H9 (cell line): ENCODE data around the gene MYT1. TPM values are rescaled to one million over a fixed set of nuclear protein-coding genes. Genes with fewer than 3 reads are reported as not detected.

Source experiments
- DNase-seq: peaks from one replicate; pipeline ENCODE4 v3.0.0-alpha.2; 2017
- H2AFZ ChIP-seq: one replicate; pipeline ENCODE4 v1.6.1; 2013; ENCODE audit warnings: mild to moderate bottlenecking, low read length, control low read depth, moderate library complexity
- H2AK5ac ChIP-seq: 2 replicates; pipeline ENCODE4 v1.6.1; 2013; ENCODE audit warnings: low read length, control low read depth, mixed read lengths; ENCODE audit not compliant: insufficient read length
- H2BK120ac ChIP-seq: one replicate; pipeline ENCODE4 v1.6.1; 2013; ENCODE audit warnings: low read depth, mild to moderate bottlenecking, low read length, control low read depth, inconsistent platforms; ENCODE audit not compliant: poor library complexity, severe bottlenecking
- H2BK12ac ChIP-seq: 2 replicates; pipeline ENCODE4 v1.6.1; 2013; ENCODE audit warnings: low read length, control low read depth, mixed read lengths, low read depth; ENCODE audit not compliant: insufficient read length
- H2BK15ac ChIP-seq: 2 replicates; pipeline ENCODE4 v1.6.1; 2013; ENCODE audit warnings: low read depth, low read length, control low read depth
- H2BK20ac ChIP-seq: one replicate; pipeline ENCODE4 v1.6.1; 2013; ENCODE audit warnings: low read depth, mild to moderate bottlenecking, low read length, control low read depth, inconsistent platforms; ENCODE audit not compliant: poor library complexity, severe bottlenecking
- H2BK5ac ChIP-seq: 2 replicates; pipeline ENCODE4 v1.6.1; 2013; ENCODE audit warnings: low read length, control low read depth, mixed read lengths; ENCODE audit not compliant: insufficient read length
- H3K14ac ChIP-seq: 2 replicates; pipeline ENCODE4 v1.6.1; 2013; ENCODE audit warnings: low read length, control low read depth; ENCODE audit not compliant: insufficient read depth
- H3K18ac ChIP-seq: 2 replicates; pipeline ENCODE4 v1.6.1; 2013; ENCODE audit warnings: low read depth, mild to moderate bottlenecking, mixed read lengths, low read length, control low read depth; ENCODE audit not compliant: insufficient read length
- H3K23ac ChIP-seq: 2 replicates; pipeline ENCODE4 v1.6.1; 2013; ENCODE audit warnings: low read length, control low read depth, mixed read lengths, low read depth; ENCODE audit not compliant: insufficient read length
- H3K23me2 ChIP-seq: 2 replicates; pipeline ENCODE4 v1.6.1; 2013; ENCODE audit warnings: low read depth, mild to moderate bottlenecking, mixed read lengths, low read length, control low read depth; ENCODE audit not compliant: insufficient read length, poor library complexity, severe bottlenecking
- H3K27ac ChIP-seq: 2 replicates; pipeline ENCODE4 v1.5.1; 2013; ENCODE audit warnings: low read length, control low read depth, mixed read lengths, low read depth; ENCODE audit not compliant: insufficient read length
- H3K27me3 ChIP-seq: 2 replicates; pipeline ENCODE4 v1.6.1; 2013; ENCODE audit warnings: low read length, control low read depth, inconsistent platforms; ENCODE audit not compliant: insufficient read depth
- H3K4ac ChIP-seq: 2 replicates; pipeline ENCODE4 v1.6.1; 2013; ENCODE audit warnings: low read depth, mild to moderate bottlenecking, control low read depth, inconsistent platforms, low read length, moderate library complexity
- H3K4me1 ChIP-seq: 2 replicates; pipeline ENCODE4 v1.6.1; 2013; ENCODE audit warnings: low read length, control low read depth, inconsistent platforms; ENCODE audit not compliant: insufficient read depth
- H3K4me2 ChIP-seq: 2 replicates; pipeline ENCODE4 v1.6.1; 2013; ENCODE audit warnings: low read length, control low read depth, mixed read lengths; ENCODE audit not compliant: insufficient read length, insufficient read depth
- H3K56ac ChIP-seq: 2 replicates; pipeline ENCODE4 v1.6.1; 2013; ENCODE audit warnings: low read depth, mild to moderate bottlenecking, mixed read lengths, low read length, control low read depth; ENCODE audit not compliant: insufficient read length
- H3K79me1 ChIP-seq: 2 replicates; pipeline ENCODE4 v1.6.1; 2013; ENCODE audit warnings: low read depth, mild to moderate bottlenecking, moderate library complexity, low read length, control low read depth, inconsistent platforms; ENCODE audit not compliant: insufficient read depth, poor library complexity, severe bottlenecking
- H3K79me2 ChIP-seq: 2 replicates; pipeline ENCODE4 v1.6.1; 2013; ENCODE audit warnings: low read length, control low read depth, inconsistent platforms; ENCODE audit not compliant: insufficient read depth
- H3K9ac ChIP-seq: 2 replicates; pipeline ENCODE4 v1.6.1; 2013; ENCODE audit warnings: low read length, control low read depth, mixed read lengths; ENCODE audit not compliant: insufficient read length; ENCODE audit errors: extremely low read depth
- H3K9me3 ChIP-seq: one replicate; pipeline ENCODE4 v1.6.1; 2013; ENCODE audit warnings: low read depth, low read length, inconsistent platforms; ENCODE audit not compliant: control insufficient read depth
- H3T11ph ChIP-seq: one replicate; pipeline ENCODE4 v1.6.1; 2013; ENCODE audit warnings: mild to moderate bottlenecking, low read length, control low read depth, inconsistent platforms
- H4K20me1 ChIP-seq: one replicate; pipeline ENCODE4 v1.6.1; 2013; ENCODE audit not compliant: control insufficient read depth, insufficient read length, insufficient read depth
- H4K5ac ChIP-seq: 2 replicates; pipeline ENCODE4 v1.6.1; 2013; ENCODE audit warnings: low read depth, mild to moderate bottlenecking, mixed read lengths, low read length, control low read depth; ENCODE audit not compliant: insufficient read length
- H4K8ac ChIP-seq: replicated peaks from 2 replicates; pipeline ENCODE4 v1.6.1; 2013; ENCODE audit warnings: low read length, control low read depth, mixed read lengths, low read depth; ENCODE audit not compliant: insufficient read length
- H4K91ac ChIP-seq: 2 replicates; pipeline ENCODE4 v1.6.1; 2013; ENCODE audit warnings: low read depth, mild to moderate bottlenecking, moderate library complexity, mixed read lengths, low read length, control low read depth; ENCODE audit not compliant: insufficient read length
- H3K27ac Mint-ChIP-seq, 3 experiments: 2 replicates in 2 of 3; 3 replicates in 1 of 3; pipeline ENCODE4 v1.8.0; 2020 to 2021; ENCODE audit warnings: mixed read lengths in 3 of 3, mild to moderate bottlenecking in 1 of 3, moderate library complexity in 1 of 3
- H3K27me3 Mint-ChIP-seq: 2 replicates; pipeline ENCODE4 v1.8.0; 2021; ENCODE audit warnings: low read depth, mild to moderate bottlenecking, moderate library complexity, mixed read lengths
- H3K36me3 Mint-ChIP-seq, 3 experiments: 2 replicates in 2 of 3; 3 replicates in 1 of 3; pipeline ENCODE4 v1.8.0; 2020 to 2021; ENCODE audit warnings: low read depth in 3 of 3, mixed read lengths in 3 of 3; ENCODE audit not compliant: insufficient read depth in 1 of 3
- H3K4me1 Mint-ChIP-seq, 2 experiments: 2 replicates each; pipeline ENCODE4 v1.8.0; 2020; ENCODE audit warnings: mixed read lengths in 2 of 2
- H3K4me3 Mint-ChIP-seq, 2 experiments: 2 replicates in 1 of 2; 3 replicates in 1 of 2; pipeline ENCODE4 v1.8.0; 2020 to 2021; ENCODE audit warnings: mild to moderate bottlenecking in 2 of 2, mixed read lengths in 2 of 2, moderate library complexity in 1 of 2
- H3K9me3 Mint-ChIP-seq, 2 experiments: 2 replicates in 1 of 2; 3 replicates in 1 of 2; pipeline ENCODE4 v1.8.0; 2020; ENCODE audit warnings: mild to moderate bottlenecking in 2 of 2, mixed read lengths in 2 of 2, moderate library complexity in 1 of 2
- WGBS: extraction: QIAGEN DNeasy Blood & Tissue Kit; methylation state at CpG from one replicate; pipeline ENCODE4 v1.1.7; 2013; ENCODE audit warnings: missing lambda C conversion rate, low lambda C conversion rate, mixed read lengths; ENCODE audit not compliant: insufficient read length; ENCODE audit errors: extremely low coverage; 5-methylcytosine and 5-hydroxymethylcytosine counted together
- total RNA-seq: library from RNA; stranded (reverse); gene quantifications from 2 replicates; pipeline ENCODE4 v1.2.1, GENCODE V29; 2021
- TF ChIP-seq, protein P1 (sequence below): fragments of 200-600 bp; sonication (generic); conservative IDR thresholded peaks from 3 replicates; pipeline ENCODE4 v1.8.0; 2021; ENCODE audit warnings: antibody characterized with exemption, mild to moderate bottlenecking

Gene MYT1
- total RNA-seq, 1 experiment from 2014 or later, result 0.79 TPM

DNA sequence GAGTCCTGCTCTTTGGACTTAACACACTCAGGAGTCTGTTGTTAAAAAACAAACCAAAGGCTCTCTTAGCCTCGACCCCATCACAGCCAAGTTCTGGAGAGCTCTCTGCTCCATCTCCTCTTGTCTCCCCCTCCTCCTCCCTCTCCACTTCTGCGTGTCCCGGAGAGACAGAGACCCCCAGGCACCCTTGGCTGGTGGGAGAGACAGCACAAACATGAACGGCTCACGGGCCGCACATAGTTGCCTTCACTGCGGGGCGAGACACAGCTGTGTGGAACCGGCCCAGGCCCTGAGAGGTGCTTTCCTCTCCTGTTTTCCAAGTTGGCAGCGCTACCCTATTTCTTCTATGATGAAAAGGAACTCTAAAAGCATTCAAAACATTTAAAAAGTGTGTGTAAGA is 23.3 kb upstream of the MYT1 start:
- Mint-ChIP-seq H3K4me1 (peaks cover 15 to 33% of the 10 kb centered on the region in 2 experiments), H3K36me3 (peaks cover 11 to 17% (median 12%) of the 10 kb centered on the region in 3 experiments), H3K27ac (peak overlapping the region in 1 of 3 experiments; percentile 79; a peak in 2 of 7 replicates), H3K9me3 (peaks cover 21 to 22% of the 10 kb centered on the region in 2 experiments), H3K4me3 (no peak overlapping the region), H3K27me3 (peaks cover 8% of the 10 kb centered on the region)
- no peak overlapping the region for H2BK120ac ChIP-seq
- no peaks in the 10 kb centered on the region for H3K79me2 ChIP-seq
- WGBS, result no CpG with 5 or more reads among the region's 10 CpGs
- peaks cover 9% of the 10 kb centered on the region for H3K9me3 ChIP-seq
- no peak overlapping the region for H3K4me2 ChIP-seq
- H2BK12ac ChIP-seq, result no peak overlapping the region
- no peak overlapping the region for H2BK20ac ChIP-seq
- H3K23me2 ChIP-seq, result no peaks in the 10 kb centered on the region
- no peak overlapping the region for H2BK15ac ChIP-seq
- no peaks in the 10 kb centered on the region for H3K79me1 ChIP-seq
- H2AFZ ChIP-seq, result no peak overlapping the region
- H3K18ac ChIP-seq, result no peak overlapping the region
- no peak overlapping the region for H4K8ac ChIP-seq
- no peak overlapping the region for H3K9ac ChIP-seq
- H4K5ac ChIP-seq, result no peak overlapping the region
- H3K4me1 ChIP-seq, result no peaks in the 10 kb centered on the region
- H3K27ac ChIP-seq, result no peak overlapping the region
- H3T11ph ChIP-seq, result no peak overlapping the region
- H3K56ac ChIP-seq, result no peak overlapping the region
- H4K91ac ChIP-seq, result no peak overlapping the region
- H2AK5ac ChIP-seq, result no peak overlapping the region
- DNase-seq, result no peak
- H4K20me1 ChIP-seq, result no peaks in the 10 kb centered on the region
- no peak overlapping the region for H3K23ac ChIP-seq
- no peak overlapping the region for H2BK5ac ChIP-seq
- TF ChIP-seq, protein P1, sequence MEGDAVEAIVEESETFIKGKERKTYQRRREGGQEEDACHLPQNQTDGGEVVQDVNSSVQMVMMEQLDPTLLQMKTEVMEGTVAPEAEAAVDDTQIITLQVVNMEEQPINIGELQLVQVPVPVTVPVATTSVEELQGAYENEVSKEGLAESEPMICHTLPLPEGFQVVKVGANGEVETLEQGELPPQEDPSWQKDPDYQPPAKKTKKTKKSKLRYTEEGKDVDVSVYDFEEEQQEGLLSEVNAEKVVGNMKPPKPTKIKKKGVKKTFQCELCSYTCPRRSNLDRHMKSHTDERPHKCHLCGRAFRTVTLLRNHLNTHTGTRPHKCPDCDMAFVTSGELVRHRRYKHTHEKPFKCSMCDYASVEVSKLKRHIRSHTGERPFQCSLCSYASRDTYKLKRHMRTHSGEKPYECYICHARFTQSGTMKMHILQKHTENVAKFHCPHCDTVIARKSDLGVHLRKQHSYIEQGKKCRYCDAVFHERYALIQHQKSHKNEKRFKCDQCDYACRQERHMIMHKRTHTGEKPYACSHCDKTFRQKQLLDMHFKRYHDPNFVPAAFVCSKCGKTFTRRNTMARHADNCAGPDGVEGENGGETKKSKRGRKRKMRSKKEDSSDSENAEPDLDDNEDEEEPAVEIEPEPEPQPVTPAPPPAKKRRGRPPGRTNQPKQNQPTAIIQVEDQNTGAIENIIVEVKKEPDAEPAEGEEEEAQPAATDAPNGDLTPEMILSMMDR, result no peak
- H3K14ac ChIP-seq, result no peak overlapping the region
- H3K4ac ChIP-seq, result no peak overlapping the region
- H3K27me3 ChIP-seq, result no peaks in the 10 kb centered on the region
